Neuronal stem cell (in vitro differentiated cells): Measurements from ENCODE around the gene CCDC197.

ENCODE experiments used
- DNase-seq: peaks from one replicate; pipeline ENCODE4 v3.0.0-alpha.2; 2013; ENCODE audit warnings: low spot score
- H2AFZ ChIP-seq: one replicate; pipeline ENCODE4 v1.6.1; 2013; ENCODE audit warnings: mild to moderate bottlenecking, low read length, inconsistent platforms
- H2AK5ac ChIP-seq: 2 replicates; pipeline ENCODE4 v1.6.1; 2013; ENCODE audit warnings: low read depth, mild to moderate bottlenecking, inconsistent platforms, low read length, moderate library complexity, mixed read lengths
- H2BK120ac ChIP-seq: 2 replicates; pipeline ENCODE4 v1.6.1; 2013; ENCODE audit warnings: low read depth, mild to moderate bottlenecking, inconsistent platforms, low read length, moderate library complexity, mixed read lengths
- H2BK12ac ChIP-seq: one replicate; pipeline ENCODE4 v1.6.1; 2013; ENCODE audit warnings: low read length, inconsistent platforms
- H2BK15ac ChIP-seq: 2 replicates; pipeline ENCODE4 v1.6.1; 2013; ENCODE audit warnings: mild to moderate bottlenecking, low read length, inconsistent platforms, mixed read lengths
- H2BK5ac ChIP-seq: one replicate; pipeline ENCODE4 v1.6.1; 2013; ENCODE audit warnings: inconsistent platforms, mild to moderate bottlenecking, low read length, moderate library complexity
- H3K14ac ChIP-seq: one replicate; pipeline ENCODE4 v1.6.1; 2013; ENCODE audit warnings: low read length, inconsistent platforms
- H3K18ac ChIP-seq: 2 replicates; pipeline ENCODE4 v1.6.1; 2013; ENCODE audit warnings: low read length, inconsistent platforms
- H3K23ac ChIP-seq: 2 replicates; pipeline ENCODE4 v1.6.1; 2013; ENCODE audit warnings: low read depth, mild to moderate bottlenecking, mixed read lengths, low read length, inconsistent platforms; ENCODE audit not compliant: poor library complexity
- H3K27ac ChIP-seq: replicated peaks from 3 replicates; pipeline ENCODE4 v1.5.1; 2013; ENCODE audit warnings: low read length, inconsistent platforms
- H3K27me3 ChIP-seq, 3 experiments: 2 replicates each; pipeline ENCODE4 v1.6.1; 2013; ENCODE audit warnings: low read length in 3 of 3, mild to moderate bottlenecking in 2 of 3, inconsistent platforms in 1 of 3, low read depth in 1 of 3, mixed read lengths in 1 of 3, moderate library complexity in 1 of 3; ENCODE audit not compliant: control insufficient read depth in 3 of 3, insufficient read depth in 3 of 3
- H3K36me3 ChIP-seq, 2 donors: replicated peaks in 1 of 2; 2 replicates each; pipeline ENCODE4 v1.6.1; 2013; ENCODE audit warnings: low read length in 2 of 2; ENCODE audit not compliant: control insufficient read depth in 2 of 2, insufficient read depth in 2 of 2
- H3K4ac ChIP-seq: 2 replicates; pipeline ENCODE4 v1.6.1; 2013; ENCODE audit warnings: inconsistent platforms, mild to moderate bottlenecking, low read length, moderate library complexity
- H3K4me1 ChIP-seq, 2 donors: 1 replicate in 1 of 2; 2 replicates in 1 of 2; pipeline ENCODE4 v1.6.1; 2013; ENCODE audit warnings: low read length in 2 of 2, low read depth in 1 of 2; ENCODE audit not compliant: control insufficient read depth in 2 of 2, insufficient read depth in 1 of 2
- H3K4me2 ChIP-seq: one replicate; pipeline ENCODE4 v1.6.1; 2013; ENCODE audit warnings: mild to moderate bottlenecking, low read length, inconsistent platforms; ENCODE audit not compliant: insufficient read depth, poor library complexity, severe bottlenecking
- H3K4me3 ChIP-seq, 2 donors: 2 replicates each; pipeline ENCODE4 v1.5.1; 2013; ENCODE audit warnings: low read length in 2 of 2, mild to moderate bottlenecking in 2 of 2, inconsistent platforms in 1 of 2, moderate library complexity in 1 of 2
- H3K79me1 ChIP-seq: one replicate; pipeline ENCODE4 v1.6.1; 2013; ENCODE audit warnings: low read depth, mild to moderate bottlenecking, inconsistent platforms, low read length, moderate library complexity
- H3K9ac ChIP-seq: one replicate; pipeline ENCODE4 v1.6.1; 2013; ENCODE audit warnings: mild to moderate bottlenecking, low read depth, low read length, inconsistent platforms; ENCODE audit not compliant: poor library complexity
- H3K9me3 ChIP-seq, 2 donors: replicated peaks in 1 of 2; 2 replicates each; pipeline versions ENCODE3 to v1.6.1; 2013; ENCODE audit warnings: low read length in 2 of 2, mild to moderate bottlenecking in 2 of 2, inconsistent platforms in 1 of 2, low read depth in 1 of 2, mixed read lengths in 1 of 2, moderate library complexity in 1 of 2; ENCODE audit not compliant: control insufficient read depth in 2 of 2, insufficient read depth in 1 of 2
- H4K8ac ChIP-seq: one replicate; pipeline ENCODE4 v1.6.1; 2013; ENCODE audit warnings: low read depth, mild to moderate bottlenecking, inconsistent platforms, low read length, moderate library complexity
- H4K91ac ChIP-seq: one replicate; pipeline ENCODE4 v1.6.1; 2013; ENCODE audit warnings: low read length, low read depth, mild to moderate bottlenecking, inconsistent platforms; ENCODE audit not compliant: poor library complexity
- whole genome bisulfite sequencing, 2 donors: extraction: QIAGEN DNeasy Blood & Tissue Kit; methylation state at CpG; one replicate each; pipeline ENCODE4 v1.1.7; 2013; ENCODE audit warnings: missing lambda C conversion rate in 2 of 2, mixed read lengths in 1 of 2; ENCODE audit not compliant: insufficient read length in 2 of 2, insufficient replicate concordance in 1 of 2; ENCODE audit errors: extremely low coverage in 2 of 2; 5-methylcytosine and 5-hydroxymethylcytosine counted together

The CCDC197 gene

GRCh38 chr14:93991649-93992048 lies 5.5 kb upstream of the CCDC197 start:
- peaks cover 0 to 55% (median 0%) of the 10 kb centered on the region in 3 experiments for H3K27me3 ChIP-seq
- H3K27ac ChIP-seq: no peak overlapping the region
- no peak overlapping the region for H3K4me3 ChIP-seq
- no peaks in the 10 kb centered on the region for H3K79me1 ChIP-seq
- no peak overlapping the region for H2BK5ac ChIP-seq
- H2BK12ac ChIP-seq: no peak overlapping the region
- no peaks in the 10 kb centered on the region for H3K9me3 ChIP-seq
- H2BK120ac ChIP-seq: no peak overlapping the region
- no peak overlapping the region for H4K91ac ChIP-seq
- no peak overlapping the region for H2AFZ ChIP-seq
- H3K36me3 ChIP-seq: no peaks in the 10 kb centered on the region
- no peak overlapping the region for H3K18ac ChIP-seq
- no peak overlapping the region for H3K4ac ChIP-seq
- H3K23ac ChIP-seq: no peak overlapping the region
- H3K4me1 ChIP-seq: peaks cover 0 to 8% of the 10 kb centered on the region in 2 donors
- no peak overlapping the region for H3K9ac ChIP-seq
- WGBS, 2 donors: no CpG with 5 or more reads among the region's 4 CpGs
- no peak overlapping the region for H2AK5ac ChIP-seq
- no peak for DNase-seq
- H4K8ac ChIP-seq: no peak overlapping the region
- no peak overlapping the region for H2BK15ac ChIP-seq
- no peak overlapping the region for H3K14ac ChIP-seq
- H3K4me2 ChIP-seq: no peak overlapping the region

- Histone ChIP-seq H3K4me3 (no peak overlapping the region), H3K23ac (no peak overlapping the region), H2AK5ac (no peak overlapping the region), H3K79me1 (no peaks in the 10 kb centered on the region), H3K4ac (no peak overlapping the region), H3K36me3 (no peaks in the 10 kb centered on the region), H2BK5ac (no peak overlapping the region), H3K9me3 (no peaks in the 10 kb centered on the region), H2BK12ac (no peak overlapping the region), H3K27me3 (peaks cover 0 to 55% (median 0%) of the 10 kb centered on the region in 3 experiments), H4K91ac (no peak overlapping the region), H3K9ac (no peak overlapping the region), H3K4me1 (peaks cover 0 to 11% of the 10 kb centered on the region in 2 donors), H2BK15ac (no peak overlapping the region), H3K4me2 (no peak overlapping the region), H2AFZ (no peak overlapping the region), H2BK120ac (no peak overlapping the region), H3K14ac (no peak overlapping the region), H3K18ac (peak overlapping the region; percentile 15), H3K27ac (no peak overlapping the region), H4K8ac (no peak overlapping the region)
- DNase-seq: no peak
- WGBS, 2 donors: no CpG with 5 or more reads among the region's 6 CpGs
These were observed 3.7 kb upstream of the CCDC197 start for GRCh38 chr14:93993382-93993781.

GRCh38 chr14:93994919-93995682 lies 2.0 kb upstream of the CCDC197 start:
- Histone ChIP-seq H2BK15ac (no peak overlapping the region), H3K36me3 (no peaks in the 10 kb centered on the region), H3K4me1 (peaks cover 0 to 11% of the 10 kb centered on the region in 2 donors), H4K91ac (no peak overlapping the region), H3K23ac (no peak overlapping the region), H2BK12ac (no peak overlapping the region), H2BK5ac (no peak overlapping the region), H2AK5ac (no peak overlapping the region), H3K79me1 (no peaks in the 10 kb centered on the region), H4K8ac (no peak overlapping the region), H2AFZ (no peak overlapping the region), H3K4ac (no peak overlapping the region), H3K4me3 (no peak overlapping the region), H3K27ac (no peak overlapping the region), H2BK120ac (no peak overlapping the region), H3K18ac (no peak overlapping the region), H3K9ac (no peak overlapping the region), H3K14ac (peak overlapping the region; percentile 51), H3K9me3 (no peaks in the 10 kb centered on the region), H3K27me3 (peaks cover 0 to 49% (median 0%) of the 10 kb centered on the region in 3 experiments), H3K4me2 (no peak overlapping the region)
- WGBS, 2 donors: no CpG with 5 or more reads among the region's 13 CpGs
- no peak for DNase-seq

GRCh38 chr14:93996130-93996695 lies 888 bp upstream of the CCDC197 start:
- H2BK120ac ChIP-seq: peak overlapping the region; percentile 11
- no peaks in the 10 kb centered on the region for H3K79me1 ChIP-seq
- H3K14ac ChIP-seq: no peak overlapping the region
- H2BK12ac ChIP-seq: no peak overlapping the region
- peaks cover 0 to 11% of the 10 kb centered on the region in 2 donors for H3K4me1 ChIP-seq
- H2AK5ac ChIP-seq: peak overlapping the region; percentile 60
- peak overlapping the region; percentile 9 for H3K9ac ChIP-seq
- H3K27ac ChIP-seq: no peak overlapping the region
- no peaks in the 10 kb centered on the region for H3K9me3 ChIP-seq
- no peak overlapping the region for H3K4me3 ChIP-seq
- peak overlapping the region; percentile 29 for H3K18ac ChIP-seq
- H4K91ac ChIP-seq: no peak overlapping the region
- no peak overlapping the region for H4K8ac ChIP-seq
- WGBS, 2 donors: no CpG with 5 or more reads among the region's 8 CpGs
- H2BK15ac ChIP-seq: peak overlapping the region; percentile 54
- no peak overlapping the region for H3K4ac ChIP-seq
- H2BK5ac ChIP-seq: no peak overlapping the region
- H3K4me2 ChIP-seq: no peak overlapping the region
- no peak for DNase-seq
- H3K23ac ChIP-seq: peak overlapping the region; percentile 19
- no peaks in the 10 kb centered on the region for H3K36me3 ChIP-seq
- H3K27me3 ChIP-seq: peaks cover 0 to 54% (median 2%) of the 10 kb centered on the region in 3 experiments
- H2AFZ ChIP-seq: no peak overlapping the region
